ENCODE measurements around the gene LENG1. TPM values are rescaled to one million over a fixed set of nuclear protein-coding genes. Genes with fewer than 3 reads are reported as not detected.

LENG1 gene
- total and polyA plus RNA-seq, 2 experiments from 2014 or later: 4.7 to 17.2 TPM

GRCh38 chr19:54173359-54173699 lies 13.8 kb upstream of the LENG1 start (continued):
- TF ChIP-seq, protein P1, sequence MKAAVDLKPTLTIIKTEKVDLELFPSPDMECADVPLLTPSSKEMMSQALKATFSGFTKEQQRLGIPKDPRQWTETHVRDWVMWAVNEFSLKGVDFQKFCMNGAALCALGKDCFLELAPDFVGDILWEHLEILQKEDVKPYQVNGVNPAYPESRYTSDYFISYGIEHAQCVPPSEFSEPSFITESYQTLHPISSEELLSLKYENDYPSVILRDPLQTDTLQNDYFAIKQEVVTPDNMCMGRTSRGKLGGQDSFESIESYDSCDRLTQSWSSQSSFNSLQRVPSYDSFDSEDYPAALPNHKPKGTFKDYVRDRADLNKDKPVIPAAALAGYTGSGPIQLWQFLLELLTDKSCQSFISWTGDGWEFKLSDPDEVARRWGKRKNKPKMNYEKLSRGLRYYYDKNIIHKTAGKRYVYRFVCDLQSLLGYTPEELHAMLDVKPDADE (IDR thresholded peaks at IDR 0.05): no peak
- TF ChIP-seq STAT1 (IDR thresholded peaks at IDR 0.05; ENCODE audit: unreplicated experiment) (no peak), CREB1 (CRISPR knock-in tag; IDR thresholded peaks at IDR 0.05; ENCODE audit: low read depth) (no peak)

DNA sequence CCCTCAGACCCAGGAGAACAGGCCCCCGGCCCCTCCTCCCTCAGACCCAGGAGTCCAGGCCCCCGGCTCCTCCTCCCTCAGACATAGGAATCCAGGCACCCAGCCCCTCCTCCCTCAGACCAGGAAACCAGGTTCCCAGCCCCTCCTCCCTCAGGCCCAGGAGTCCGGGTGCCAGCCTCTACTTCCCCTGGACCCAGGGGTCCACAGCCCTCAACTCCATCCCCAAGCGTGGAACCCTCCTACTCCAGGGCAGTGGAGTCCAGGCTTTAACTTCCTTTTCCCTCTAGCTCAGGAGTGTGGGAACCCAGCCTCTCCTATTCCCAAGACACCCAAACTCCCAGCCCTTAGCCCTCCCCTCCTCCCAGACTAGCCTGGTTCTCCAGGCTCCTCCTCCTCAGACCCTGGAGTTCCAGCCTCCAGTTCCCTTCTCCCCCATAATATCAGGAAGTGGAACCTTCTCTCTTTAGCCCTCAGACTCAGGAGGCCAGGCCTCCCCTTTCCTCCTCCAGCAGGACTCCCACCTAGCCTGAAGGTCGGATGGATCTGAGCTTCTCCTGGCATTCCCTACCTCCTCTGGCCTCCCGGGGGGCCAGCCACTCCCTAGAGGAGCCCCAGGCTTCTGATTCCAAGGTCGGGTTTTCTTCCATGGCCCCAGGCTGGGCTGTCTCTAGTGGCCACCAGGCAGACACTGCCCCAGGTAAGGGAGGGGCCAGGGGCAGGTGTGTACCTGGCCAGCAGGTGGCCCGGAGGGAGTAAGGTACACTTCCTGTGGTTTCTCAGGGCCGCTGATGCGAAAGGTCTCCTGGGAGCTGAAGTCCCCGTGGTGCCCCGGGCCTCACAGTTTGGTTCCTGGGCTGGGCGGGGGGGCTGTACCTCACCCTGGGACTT lies 13.2 kb upstream of the LENG1 start, which contains the start of gene TMC4:
TSS of gene TMC4 (minus strand) at position 690 of the 888 bp plus-strand sequence. CDS start at position 647, 43 bp downstream.
- no peak within 1 kb of the TSS for H2AFZ ChIP-seq
- peak within 1 kb of the TSS; percentile 53 for H3K4me3 ChIP-seq
- TF ChIP-seq EZH2 (IDR thresholded peaks at IDR 0.05; ENCODE audit: low read depth, unreplicated experiment) (no peak), NANOG (IDR thresholded peaks at IDR 0.05; ENCODE audit: borderline replicate concordance) (no peak), REST (IDR thresholded peaks at IDR 0.05; ENCODE audit: unreplicated experiment) (no peak), STAT1 (IDR thresholded peaks at IDR 0.05; ENCODE audit: unreplicated experiment) (no peak), EZH2phosphoT487 (IDR thresholded peaks at IDR 0.05; ENCODE audit: unreplicated experiment) (no peak), ZNF114 (CRISPR knock-in tag; IDR thresholded peaks at IDR 0.05) (no peak), CREB1 (CRISPR knock-in tag; IDR thresholded peaks at IDR 0.05; ENCODE audit: low read depth) (no peak), POLR2AphosphoS5 (IDR thresholded peaks at IDR 0.05; ENCODE audit: low read depth) (peak; percentile 58)
- TF ChIP-seq, protein P2, sequence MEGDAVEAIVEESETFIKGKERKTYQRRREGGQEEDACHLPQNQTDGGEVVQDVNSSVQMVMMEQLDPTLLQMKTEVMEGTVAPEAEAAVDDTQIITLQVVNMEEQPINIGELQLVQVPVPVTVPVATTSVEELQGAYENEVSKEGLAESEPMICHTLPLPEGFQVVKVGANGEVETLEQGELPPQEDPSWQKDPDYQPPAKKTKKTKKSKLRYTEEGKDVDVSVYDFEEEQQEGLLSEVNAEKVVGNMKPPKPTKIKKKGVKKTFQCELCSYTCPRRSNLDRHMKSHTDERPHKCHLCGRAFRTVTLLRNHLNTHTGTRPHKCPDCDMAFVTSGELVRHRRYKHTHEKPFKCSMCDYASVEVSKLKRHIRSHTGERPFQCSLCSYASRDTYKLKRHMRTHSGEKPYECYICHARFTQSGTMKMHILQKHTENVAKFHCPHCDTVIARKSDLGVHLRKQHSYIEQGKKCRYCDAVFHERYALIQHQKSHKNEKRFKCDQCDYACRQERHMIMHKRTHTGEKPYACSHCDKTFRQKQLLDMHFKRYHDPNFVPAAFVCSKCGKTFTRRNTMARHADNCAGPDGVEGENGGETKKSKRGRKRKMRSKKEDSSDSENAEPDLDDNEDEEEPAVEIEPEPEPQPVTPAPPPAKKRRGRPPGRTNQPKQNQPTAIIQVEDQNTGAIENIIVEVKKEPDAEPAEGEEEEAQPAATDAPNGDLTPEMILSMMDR (conservative IDR thresholded peaks at IDR 0.05; ENCODE audit: low read depth in 2 of 2): peak; percentile 39 to 51
- TF ChIP-seq, protein P3, sequence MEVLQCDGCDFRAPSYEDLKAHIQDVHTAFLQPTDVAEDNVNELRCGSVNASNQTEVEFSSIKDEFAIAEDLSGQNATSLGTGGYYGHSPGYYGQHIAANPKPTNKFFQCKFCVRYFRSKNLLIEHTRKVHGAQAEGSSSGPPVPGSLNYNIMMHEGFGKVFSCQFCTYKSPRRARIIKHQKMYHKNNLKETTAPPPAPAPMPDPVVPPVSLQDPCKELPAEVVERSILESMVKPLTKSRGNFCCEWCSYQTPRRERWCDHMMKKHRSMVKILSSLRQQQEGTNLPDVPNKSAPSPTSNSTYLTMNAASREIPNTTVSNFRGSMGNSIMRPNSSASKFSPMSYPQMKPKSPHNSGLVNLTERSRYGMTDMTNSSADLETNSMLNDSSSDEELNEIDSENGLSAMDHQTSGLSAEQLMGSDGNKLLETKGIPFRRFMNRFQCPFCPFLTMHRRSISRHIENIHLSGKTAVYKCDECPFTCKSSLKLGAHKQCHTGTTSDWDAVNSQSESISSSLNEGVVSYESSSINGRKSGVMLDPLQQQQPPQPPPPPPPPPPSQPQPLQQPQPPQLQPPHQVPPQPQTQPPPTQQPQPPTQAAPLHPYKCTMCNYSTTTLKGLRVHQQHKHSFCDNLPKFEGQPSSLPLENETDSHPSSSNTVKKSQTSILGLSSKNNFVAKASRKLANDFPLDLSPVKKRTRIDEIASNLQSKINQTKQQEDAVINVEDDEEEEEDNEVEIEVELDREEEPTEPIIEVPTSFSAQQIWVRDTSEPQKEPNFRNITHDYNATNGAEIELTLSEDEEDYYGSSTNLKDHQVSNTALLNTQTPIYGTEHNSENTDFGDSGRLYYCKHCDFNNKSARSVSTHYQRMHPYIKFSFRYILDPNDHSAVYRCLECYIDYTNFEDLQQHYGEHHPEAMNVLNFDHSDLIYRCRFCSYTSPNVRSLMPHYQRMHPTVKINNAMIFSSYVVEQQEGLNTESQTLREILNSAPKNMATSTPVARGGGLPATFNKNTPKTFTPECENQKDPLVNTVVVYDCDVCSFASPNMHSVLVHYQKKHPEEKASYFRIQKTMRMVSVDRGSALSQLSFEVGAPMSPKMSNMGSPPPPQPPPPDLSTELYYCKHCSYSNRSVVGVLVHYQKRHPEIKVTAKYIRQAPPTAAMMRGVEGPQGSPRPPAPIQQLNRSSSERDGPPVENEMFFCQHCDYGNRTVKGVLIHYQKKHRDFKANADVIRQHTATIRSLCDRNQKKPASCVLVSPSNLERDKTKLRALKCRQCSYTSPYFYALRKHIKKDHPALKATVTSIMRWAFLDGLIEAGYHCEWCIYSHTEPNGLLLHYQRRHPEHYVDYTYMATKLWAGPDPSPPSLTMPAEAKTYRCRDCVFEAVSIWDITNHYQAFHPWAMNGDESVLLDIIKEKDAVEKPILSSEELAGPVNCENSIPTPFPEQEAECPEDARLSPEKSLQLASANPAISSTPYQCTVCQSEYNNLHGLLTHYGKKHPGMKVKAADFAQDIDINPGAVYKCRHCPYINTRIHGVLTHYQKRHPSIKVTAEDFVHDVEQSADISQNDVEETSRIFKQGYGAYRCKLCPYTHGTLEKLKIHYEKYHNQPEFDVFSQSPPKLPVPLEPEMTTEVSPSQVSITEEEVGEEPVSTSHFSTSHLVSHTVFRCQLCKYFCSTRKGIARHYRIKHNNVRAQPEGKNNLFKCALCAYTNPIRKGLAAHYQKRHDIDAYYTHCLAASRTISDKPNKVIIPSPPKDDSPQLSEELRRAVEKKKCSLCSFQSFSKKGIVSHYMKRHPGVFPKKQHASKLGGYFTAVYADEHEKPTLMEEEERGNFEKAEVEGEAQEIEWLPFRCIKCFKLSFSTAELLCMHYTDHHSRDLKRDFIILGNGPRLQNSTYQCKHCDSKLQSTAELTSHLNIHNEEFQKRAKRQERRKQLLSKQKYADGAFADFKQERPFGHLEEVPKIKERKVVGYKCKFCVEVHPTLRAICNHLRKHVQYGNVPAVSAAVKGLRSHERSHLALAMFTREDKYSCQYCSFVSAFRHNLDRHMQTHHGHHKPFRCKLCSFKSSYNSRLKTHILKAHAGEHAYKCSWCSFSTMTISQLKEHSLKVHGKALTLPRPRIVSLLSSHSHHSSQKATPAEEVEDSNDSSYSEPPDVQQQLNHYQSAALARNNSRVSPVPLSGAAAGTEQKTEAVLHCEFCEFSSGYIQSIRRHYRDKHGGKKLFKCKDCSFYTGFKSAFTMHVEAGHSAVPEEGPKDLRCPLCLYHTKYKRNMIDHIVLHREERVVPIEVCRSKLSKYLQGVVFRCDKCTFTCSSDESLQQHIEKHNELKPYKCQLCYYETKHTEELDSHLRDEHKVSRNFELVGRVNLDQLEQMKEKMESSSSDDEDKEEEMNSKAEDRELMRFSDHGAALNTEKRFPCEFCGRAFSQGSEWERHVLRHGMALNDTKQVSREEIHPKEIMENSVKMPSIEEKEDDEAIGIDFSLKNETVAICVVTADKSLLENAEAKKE (CRISPR knock-in tag; IDR thresholded peaks at IDR 0.05): 0 out of 2 replicates have a peak, but pooled peaks have one; percentile 19

More for the DNA sequence above, 13.2 kb upstream of the LENG1 start, which contains the start of gene TMC4:
- Mint-ChIP-seq H3K4me1 (peaks cover 12% of the 10 kb centered on the region), H3K27ac (peak within 1 kb of the TSS; percentile 90), H3K4me3 (peak within 1 kb of the TSS; percentile 84), H3K27me3 (ENCODE audit: insufficient read depth, low read depth, poor library complexity) (peaks cover 24% of the 10 kb centered on the region), H3K36me3 (ENCODE audit: low read depth) (peaks cover 10% of the 10 kb centered on the region), H3K9me3 (no peaks in the 10 kb centered on the region; the same call in 1 of the 3 replicates)
- Histone ChIP-seq H4K20me1 (replicated peaks; ENCODE audit: insufficient read depth) (no peaks in the 10 kb centered on the region), H3K27me3 (ENCODE audit: insufficient read depth) (no peaks in the 10 kb centered on the region), H3K27ac (ENCODE audit: low read depth) (peak within 1 kb of the TSS; percentile 73), H3F3A (replicated peaks; ENCODE audit: low read depth) (peaks cover 13% of the 10 kb centered on the region), H3K79me2 (replicated peaks; ENCODE audit: insufficient read depth) (no peaks in the 10 kb centered on the region), H3K4me2 (peak within 1 kb of the TSS; percentile 80), H3K36me3 (ENCODE audit: insufficient read depth) (peaks cover 9% of the 10 kb centered on the region; the same call in 1 of the 2 replicates), H3K9me2 (ENCODE audit: insufficient read depth) (no peaks in the 10 kb centered on the region), H3K4me1 (ENCODE audit: insufficient read depth) (peaks cover 2% of the 10 kb centered on the region; the same call in 1 of the 2 replicates)
- ATAC-seq (peak; percentile 90), DNase-seq (ENCODE audit: low spot score) (peak; percentile 97)

All from GM23338 (cell line).